ENCODE measurements around the gene TERT. TPM values are rescaled to one million over a fixed set of nuclear protein-coding genes. Genes with fewer than 3 reads are reported as not detected.

TERT gene
- total RNA-seq, 1 donor from 2014 or later = not detected

DNA sequence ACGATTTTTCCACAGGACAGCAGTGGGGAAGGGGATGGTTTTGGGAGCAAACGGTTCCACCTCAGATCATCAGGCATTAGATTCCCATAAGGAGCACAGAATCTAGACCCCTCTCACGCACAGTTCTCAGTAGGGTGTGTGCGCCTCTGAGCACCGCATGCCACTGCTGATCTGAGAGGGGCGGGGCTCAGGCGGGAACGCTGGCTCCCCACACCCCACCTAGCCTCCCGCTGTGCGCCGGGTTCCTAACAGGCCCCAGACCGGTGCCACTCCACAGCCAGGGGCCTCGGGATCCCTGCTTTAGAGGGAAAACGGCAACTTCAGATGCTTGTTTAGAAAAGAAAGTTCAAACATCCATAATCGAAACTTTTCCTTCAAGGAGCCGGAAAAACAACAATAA is 20.4 kb downstream of the TERT start:
- peaks cover 0 to 6% of the 10 kb centered on the region in 2 donors for H3K9me3 ChIP-seq
- no peaks in the 10 kb centered on the region for H3K4me1 ChIP-seq
- no peak for DNase-seq (ENCODE audit: low spot score in 2 of 2)
- H3K27ac ChIP-seq = no peak overlapping the region
- TF ChIP-seq, protein P1, sequence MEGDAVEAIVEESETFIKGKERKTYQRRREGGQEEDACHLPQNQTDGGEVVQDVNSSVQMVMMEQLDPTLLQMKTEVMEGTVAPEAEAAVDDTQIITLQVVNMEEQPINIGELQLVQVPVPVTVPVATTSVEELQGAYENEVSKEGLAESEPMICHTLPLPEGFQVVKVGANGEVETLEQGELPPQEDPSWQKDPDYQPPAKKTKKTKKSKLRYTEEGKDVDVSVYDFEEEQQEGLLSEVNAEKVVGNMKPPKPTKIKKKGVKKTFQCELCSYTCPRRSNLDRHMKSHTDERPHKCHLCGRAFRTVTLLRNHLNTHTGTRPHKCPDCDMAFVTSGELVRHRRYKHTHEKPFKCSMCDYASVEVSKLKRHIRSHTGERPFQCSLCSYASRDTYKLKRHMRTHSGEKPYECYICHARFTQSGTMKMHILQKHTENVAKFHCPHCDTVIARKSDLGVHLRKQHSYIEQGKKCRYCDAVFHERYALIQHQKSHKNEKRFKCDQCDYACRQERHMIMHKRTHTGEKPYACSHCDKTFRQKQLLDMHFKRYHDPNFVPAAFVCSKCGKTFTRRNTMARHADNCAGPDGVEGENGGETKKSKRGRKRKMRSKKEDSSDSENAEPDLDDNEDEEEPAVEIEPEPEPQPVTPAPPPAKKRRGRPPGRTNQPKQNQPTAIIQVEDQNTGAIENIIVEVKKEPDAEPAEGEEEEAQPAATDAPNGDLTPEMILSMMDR (IDR thresholded peaks at IDR 0.05) = no peak
- H3K36me3 ChIP-seq = no peaks in the 10 kb centered on the region
- intact Hi-C loops (cut with DNase I) = no loop called here
- no peak overlapping the region for H3K4me3 ChIP-seq
- H3K27me3 ChIP-seq = no peaks in the 10 kb centered on the region

GRCh38 chr5:1273745-1274144 is 21.1 kb downstream of the TERT start:
- intact Hi-C loops (cut with DNase I) = no loop called here
- Histone ChIP-seq H3K36me3 (no peaks in the 10 kb centered on the region), H3K27ac (no peak overlapping the region), H3K4me3 (no peak overlapping the region), H3K9me3 (peaks cover 0 to 3% of the 10 kb centered on the region in 2 donors), H3K4me1 (no peaks in the 10 kb centered on the region), H3K27me3 (no peaks in the 10 kb centered on the region)
- TF ChIP-seq, protein P1 (IDR thresholded peaks at IDR 0.05) = no peak
- no peak for DNase-seq (ENCODE audit: low spot score in 2 of 2)

- H3K4me3 ChIP-seq = no peak overlapping the region
- no peak for DNase-seq (ENCODE audit: low spot score in 2 of 2)
- no peak overlapping the region for H3K27ac ChIP-seq
- no peaks in the 10 kb centered on the region for H3K9me3 ChIP-seq
- H3K4me1 ChIP-seq = no peaks in the 10 kb centered on the region
- TF ChIP-seq, protein P1 (IDR thresholded peaks at IDR 0.05) = no peak
- intact Hi-C loops (cut with DNase I) = no loop called here
- H3K36me3 ChIP-seq = no peaks in the 10 kb centered on the region
- H3K27me3 ChIP-seq = no peaks in the 10 kb centered on the region
These were observed 22.7 kb downstream of the TERT start for GRCh38 chr5:1272201-1272600.

GRCh38 chr5:1270933-1271914 is 23.6 kb downstream of the TERT start:
- H3K4me1 ChIP-seq = no peaks in the 10 kb centered on the region
- H3K36me3 ChIP-seq = no peaks in the 10 kb centered on the region
- no peaks in the 10 kb centered on the region for H3K9me3 ChIP-seq
- no peak overlapping the region for H3K4me3 ChIP-seq
- H3K27ac ChIP-seq = no peak overlapping the region
- no peaks in the 10 kb centered on the region for H3K27me3 ChIP-seq
- intact Hi-C loops (cut with DNase I) = no loop called here
- TF ChIP-seq, protein P1 (IDR thresholded peaks at IDR 0.05) = no peak
- no peak for DNase-seq (ENCODE audit: low spot score in 2 of 2)

DNA sequence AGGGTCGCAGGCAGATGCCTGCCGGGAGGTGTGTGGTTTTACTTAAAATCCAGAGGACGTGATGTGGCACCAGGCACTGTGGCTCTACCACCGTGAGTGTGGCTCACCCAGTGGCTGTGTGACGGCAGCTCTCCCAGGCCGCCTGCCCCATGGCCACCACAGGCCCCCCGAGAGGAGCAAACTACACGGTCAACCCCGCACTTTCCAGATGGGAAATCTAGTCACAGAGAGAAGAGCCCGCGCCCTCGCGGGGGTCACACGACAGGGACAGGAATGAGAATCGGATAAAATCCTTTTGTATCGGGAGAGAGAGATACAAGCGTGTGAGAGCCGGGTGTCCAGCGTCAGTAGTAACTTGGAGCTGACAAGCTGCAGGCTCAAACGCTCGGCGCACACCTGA is 24.4 kb downstream of the TERT start:
- TF ChIP-seq, protein P1 (IDR thresholded peaks at IDR 0.05) = no peak
- Histone ChIP-seq H3K36me3 (no peaks in the 10 kb centered on the region), H3K27me3 (no peaks in the 10 kb centered on the region), H3K27ac (no peak overlapping the region), H3K4me1 (no peaks in the 10 kb centered on the region), H3K9me3 (no peaks in the 10 kb centered on the region), H3K4me3 (no peak overlapping the region)
- DNase-seq (ENCODE audit: low spot score in 2 of 2) = no peak
- intact Hi-C loops (cut with DNase I) = no loop called here
